H1 (cell line): Measurements from ENCODE around the gene VWA3B. TPM values are rescaled to one million over a fixed set of nuclear protein-coding genes. Genes with fewer than 3 reads are reported as not detected.
A peak's percentile ranks its signal among the peaks of the same experiment; 100 is the strongest.

Source experiments
- CTCF ChIA-PET: fragments of 300-600 bp; sonication (Branson Sonifier 250); formaldehyde crosslinking; loops from one replicate; lab custom pipeline; 2021; ENCODE audit not compliant: partially characterized antibody; lab: Charles Lee
- POLR2A ChIA-PET: fragments of 300-600 bp; sonication (Branson Sonifier 250); formaldehyde crosslinking; loops from one replicate; lab custom pipeline; 2021; ENCODE audit warnings: inconsistent platforms; ENCODE audit not compliant: partially characterized antibody; lab: Charles Lee
- DNase-seq, 2 experiments: peaks; one replicate each; pipeline versions ENCODE4 v3.0.0 to v3.0.0-alpha.2; 2010 to 2022; ENCODE audit warnings: low spot score in 2 of 2, low read depth in 1 of 2, mixed read lengths in 1 of 2
- FAIRE-seq: peaks from 2 replicates; lab custom pipeline; 2011; peaks lifted over from hg19 to GRCh38; lab: Jason Lieb, UNC
- H2AFZ ChIP-seq: 2 replicates; pipeline ENCODE4 v1.8.1; 2012; ENCODE audit warnings: low read length, inconsistent platforms
- H2AK5ac ChIP-seq: 2 replicates; pipeline ENCODE4 v1.6.1; 2013; ENCODE audit warnings: low read depth, low read length
- H2BK120ac ChIP-seq: replicated peaks from 2 replicates; pipeline ENCODE3; 2013; ENCODE audit warnings: low read depth, low read length, inconsistent platforms
- H2BK12ac ChIP-seq: 2 replicates; pipeline ENCODE4 v1.6.1; 2013; ENCODE audit warnings: low read depth, low read length
- H2BK15ac ChIP-seq: 2 replicates; pipeline ENCODE4 v1.6.1; 2013; ENCODE audit warnings: low read length
- H2BK20ac ChIP-seq: 2 replicates; pipeline ENCODE4 v1.6.1; 2013; ENCODE audit warnings: low read length
- H2BK5ac ChIP-seq: 2 replicates; pipeline ENCODE4 v1.6.1; 2013; ENCODE audit warnings: low read depth, low read length
- H3K14ac ChIP-seq: 2 replicates; pipeline ENCODE4 v1.6.1; 2013; ENCODE audit warnings: inconsistent platforms; ENCODE audit not compliant: insufficient read length
- H3K18ac ChIP-seq: 2 replicates; pipeline ENCODE4 v1.6.1; 2013; ENCODE audit warnings: low read length; ENCODE audit errors: extremely low read depth
- H3K23ac ChIP-seq: 2 replicates; pipeline ENCODE4 v1.6.1; 2013; ENCODE audit warnings: inconsistent platforms; ENCODE audit not compliant: insufficient read length
- H3K23me2 ChIP-seq: 2 replicates; pipeline ENCODE4 v1.6.1; 2013; ENCODE audit warnings: low read depth, low read length
- H3K27ac ChIP-seq: 2 replicates; pipeline ENCODE4 v1.6.1; 2011; ENCODE audit warnings: low read depth, low read length, inconsistent platforms
- H3K27me3 ChIP-seq, 4 experiments: replicated peaks in 1 of 4; 1 replicate in 1 of 4; 2 replicates in 3 of 4; pipeline versions ENCODE4 v1.6.1 to v1.8.1; 2011 to 2013; ENCODE audit warnings: low read length in 3 of 4, mild to moderate bottlenecking in 3 of 4, inconsistent platforms in 2 of 4, mixed read lengths in 2 of 4, moderate library complexity in 1 of 4; ENCODE audit not compliant: control insufficient read depth in 3 of 4, insufficient read depth in 3 of 4; ENCODE audit errors: extremely low read depth in 1 of 4
- H3K36me3 ChIP-seq, 4 experiments: 2 replicates each; pipeline versions ENCODE4 v1.6.1 to v1.8.1; 2011 to 2013; ENCODE audit warnings: mild to moderate bottlenecking in 4 of 4, low read length in 3 of 4, moderate library complexity in 2 of 4, control low read depth in 1 of 4, inconsistent platforms in 1 of 4; ENCODE audit not compliant: insufficient read depth in 4 of 4, control insufficient read depth in 2 of 4
- H3K4ac ChIP-seq: replicated peaks from 2 replicates; pipeline ENCODE3; 2013; ENCODE audit warnings: low read length, low read depth, mixed read lengths, inconsistent platforms; ENCODE audit not compliant: insufficient read length
- H3K4me1 ChIP-seq, 4 experiments: replicated peaks in 1 of 4; 1 replicate in 1 of 4; 2 replicates in 3 of 4; pipeline versions ENCODE4 v1.6.1 to v1.8.1; 2011 to 2013; ENCODE audit warnings: low read length in 3 of 4, inconsistent platforms in 2 of 4, mixed read lengths in 1 of 4; ENCODE audit not compliant: insufficient read depth in 4 of 4, control insufficient read depth in 3 of 4
- H3K4me2 ChIP-seq, 2 experiments: 2 replicates each; pipeline versions ENCODE4 v1.6.1 to v1.8.1; 2011 to 2013; ENCODE audit warnings: low read depth in 2 of 2, low read length in 2 of 2, control low read depth in 1 of 2, inconsistent platforms in 1 of 2, mild to moderate bottlenecking in 1 of 2; ENCODE audit not compliant: insufficient read depth in 1 of 2
- H3K4me3 ChIP-seq, 4 experiments: fragments of 200-600, 300-600 bp in 1 of 4; sonication (generic), shearing (Covaris generic), sonication (Bioruptor Twin) in 1 of 4; 2 replicates each; pipeline versions ENCODE4 v1.5.1 to v1.8.1; 2011 to 2016; ENCODE audit warnings: low read length in 4 of 4, low read depth in 3 of 4, control low read depth in 2 of 4, inconsistent platforms in 2 of 4, mild to moderate bottlenecking in 2 of 4, mixed read lengths in 1 of 4, moderate library complexity in 1 of 4; ENCODE audit not compliant: insufficient read depth in 2 of 4; ENCODE audit errors: extremely low read depth in 1 of 4
- H3K56ac ChIP-seq: replicated peaks from 2 replicates; pipeline ENCODE3; 2013; ENCODE audit warnings: low read depth, mild to moderate bottlenecking, mixed read lengths, low read length, inconsistent platforms; ENCODE audit not compliant: insufficient read length
- H3K79me1 ChIP-seq: 2 replicates; pipeline ENCODE4 v1.6.1; 2013; ENCODE audit warnings: low read depth, low read length, control low read depth
- H3K79me2 ChIP-seq, 2 experiments: 2 replicates each; pipeline versions ENCODE4 v1.6.1 to v1.8.1; 2012 to 2013; ENCODE audit warnings: low read length in 2 of 2, mild to moderate bottlenecking in 2 of 2, inconsistent platforms in 1 of 2; ENCODE audit not compliant: insufficient read depth in 2 of 2, control insufficient read depth in 1 of 2
- H3K9ac ChIP-seq, 4 experiments: replicated peaks in 1 of 4; 1 replicate in 1 of 4; 2 replicates in 3 of 4; pipeline versions ENCODE4 v1.6.1 to v1.8.1; 2011 to 2013; ENCODE audit warnings: low read depth in 3 of 4, low read length in 3 of 4, control low read depth in 2 of 4, mild to moderate bottlenecking in 2 of 4, moderate library complexity in 2 of 4, inconsistent platforms in 1 of 4; ENCODE audit errors: extremely low read depth in 1 of 4
- H3K9me3 ChIP-seq, 2 experiments: 2 replicates each; pipeline versions ENCODE4 v1.6.1 to v1.8.1; 2012 to 2013; ENCODE audit warnings: mild to moderate bottlenecking in 2 of 2, moderate library complexity in 2 of 2, control low read depth in 1 of 2, inconsistent platforms in 1 of 2, low read depth in 1 of 2, low read length in 1 of 2, mixed read lengths in 1 of 2; ENCODE audit not compliant: insufficient read depth in 2 of 2
- H4K20me1 ChIP-seq, 2 experiments: replicated peaks in 1 of 2; 2 replicates each; pipeline versions ENCODE3 to v1.8.1; 2011 to 2013; ENCODE audit warnings: inconsistent platforms in 2 of 2, low read length in 2 of 2, mild to moderate bottlenecking in 1 of 2; ENCODE audit not compliant: insufficient read depth in 2 of 2, control insufficient read depth in 1 of 2
- H4K5ac ChIP-seq: 2 replicates; pipeline ENCODE4 v1.6.1; 2013; ENCODE audit warnings: low read length, low read depth, mixed read lengths, inconsistent platforms; ENCODE audit not compliant: insufficient read length
- H4K8ac ChIP-seq: 2 replicates; pipeline ENCODE4 v1.8.0; 2013; ENCODE audit warnings: mild to moderate bottlenecking, moderate library complexity, low read length, inconsistent platforms; ENCODE audit not compliant: insufficient read depth; ENCODE audit errors: extremely low read depth
- H4K91ac ChIP-seq: replicated peaks from 2 replicates; pipeline ENCODE3; 2013; ENCODE audit warnings: low read length, mixed read lengths, inconsistent platforms; ENCODE audit not compliant: insufficient read length
- NRF1 ChIP-seq: IDR thresholded peaks from 2 replicates; pipeline ENCODE4 v1.6.1; 2011; ENCODE audit warnings: mild to moderate bottlenecking, low read depth, low read length, improper control_type of control experiment
- WGBS, 2 experiments: shearing (Covaris generic) in 1 of 2; methylation state at CpG; one replicate each; pipeline versions ENCODE4 v1.1.6 to v1.1.7; 2013 to 2015; ENCODE audit warnings: low lambda C conversion rate in 2 of 2, mixed read lengths in 2 of 2, inconsistent platforms in 1 of 2, low coverage in 1 of 2, missing lambda C conversion rate in 1 of 2; ENCODE audit not compliant: insufficient replicate concordance in 2 of 2, insufficient coverage in 1 of 2, insufficient read length in 1 of 2; ENCODE audit errors: extremely low coverage in 1 of 2, missing lambda C conversion rate in 1 of 2; 5-methylcytosine and 5-hydroxymethylcytosine counted together
- polyA plus RNA-seq, 7 experiments: library from polyadenylated mRNA; depleted of rRNA in 3 of 7; stranded (reverse) in 5 of 7; unstranded in 2 of 7; fragments of >200 nt in 5 of 7; fragments of 200-250 nt in 2 of 7; gene quantifications; 1 replicate in 5 of 7; 2 replicates in 1 of 7; 4 replicates in 1 of 7; pipeline versions ENCODE4 v1.2.1 to v1.2.3, GENCODE V29; 2011 to 2013; ENCODE audit warnings: missing spikeins in 2 of 7, mixed read lengths in 2 of 7
- total RNA-seq: library from RNA; stranded (reverse); fragmentation: NEBNext Ultra II Directional; extraction: Animal tissue kit (Norgen Biotek cat#: 25700); gene quantifications from 2 replicates; pipeline ENCODE4 v1.2.1, GENCODE V29; 2021

Gene VWA3B
- total and polyA plus RNA-seq, 2 of the 8 experiments (the other 6 are each of a cell fraction or from before 2014, with no cell fraction given) = not detected

- H3K79me2 ChIP-seq = no peaks in the 10 kb centered on the region
- peak in 1 of 2 experiments; percentile 27 for DNase-seq
- no peak overlapping the region for H3K4me3 ChIP-seq
- no peak overlapping the region for H3K9ac ChIP-seq
- ChIA-PET POLR2A (no interaction called here), CTCF (no interaction called here)
- peaks cover 3 to 7% of the 10 kb centered on the region in 2 experiments; a peak in 1 of 4 replicates for H3K9me3 ChIP-seq
- no peak overlapping the region for H3K14ac ChIP-seq
- peaks cover 0 to 6% (median under 1%) of the 10 kb centered on the region in 4 experiments; a peak in 3 of 7 replicates for H3K4me1 ChIP-seq
- WGBS, 2 experiments = 95% methylated on average over 8 of the region's 8 CpGs; no CpG with 5 or more reads in 1 of the 2 experiments
- H3K27ac ChIP-seq = no peak overlapping the region
- H2BK12ac ChIP-seq = 0 out of 2 replicates have a peak overlapping the region, but pooled peaks have one; percentile 50
- no peak overlapping the region for H2BK5ac ChIP-seq
- H2BK15ac ChIP-seq = no peak overlapping the region
- no peaks in the 10 kb centered on the region for H4K20me1 ChIP-seq
- no peak overlapping the region for H3K23ac ChIP-seq
- no peak overlapping the region for H4K8ac ChIP-seq
- H3K79me1 ChIP-seq = no peaks in the 10 kb centered on the region
- no peak overlapping the region for H3K18ac ChIP-seq
- no peak overlapping the region for H3K56ac ChIP-seq
- no peak overlapping the region for H4K5ac ChIP-seq
- peak overlapping the region; percentile 44 for H3K4ac ChIP-seq
- H2BK120ac ChIP-seq = no peak overlapping the region
- H3K23me2 ChIP-seq = no peaks in the 10 kb centered on the region
- no peak overlapping the region for H2AK5ac ChIP-seq
- no peak overlapping the region for H2BK20ac ChIP-seq
- H3K4me2 ChIP-seq = no peak overlapping the region
- no peak for FAIRE-seq
- no peaks in the 10 kb centered on the region for H3K27me3 ChIP-seq
- no peak overlapping the region for H4K91ac ChIP-seq
- no peaks in the 10 kb centered on the region for H3K36me3 ChIP-seq
- H2AFZ ChIP-seq = no peak overlapping the region
- TF ChIP-seq NRF1 = no peak
Measured at GRCh38 chr2:98040331-98040939, 46.5 kb upstream of the VWA3B start.
